ENCODE data around the gene RYR2.

Gene RYR2

DNA sequence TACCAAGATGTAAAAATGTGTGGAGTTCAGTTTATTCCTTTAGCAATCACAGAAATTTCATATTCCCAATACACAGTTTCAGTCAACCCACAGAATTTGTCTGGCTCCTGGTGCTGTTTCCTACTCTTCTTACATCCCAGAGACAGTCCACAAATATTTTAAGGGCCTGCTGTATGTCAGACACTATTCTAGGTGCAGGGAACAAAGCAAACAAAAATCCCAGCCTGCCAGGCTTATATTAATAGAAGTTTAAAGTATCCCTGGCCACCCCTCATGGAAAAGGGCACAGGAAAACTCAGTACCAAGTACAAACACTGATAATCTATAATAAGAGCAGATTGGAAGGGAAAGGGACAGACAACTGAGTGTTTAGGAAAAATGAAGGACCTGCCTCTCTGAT lies 653.9 kb downstream of the RYR2 start:
- H3K9me2 ChIP-seq (ENCODE audit: low read depth, low read length) = no peaks in the 10 kb centered on the region
- no peak overlapping the region for H3K27ac ChIP-seq (ENCODE audit: low read depth, low read length, poor library complexity, severe bottlenecking)
- no peak overlapping the region for H3K9ac ChIP-seq (ENCODE audit: low read length)
- H3K27me3 ChIP-seq (ENCODE audit: insufficient read depth, low read length) = no peaks in the 10 kb centered on the region
- no peaks in the 10 kb centered on the region for H3K9me3 ChIP-seq (ENCODE audit: low read length)
- H3K4me1 ChIP-seq (ENCODE audit: insufficient read depth, low read length, severe bottlenecking) = no peaks in the 10 kb centered on the region
- H3K4me3 ChIP-seq (ENCODE audit: low read depth, low read length, poor library complexity, severe bottlenecking) = no peak overlapping the region
- H3K79me2 ChIP-seq (ENCODE audit: insufficient read depth, low read length) = no peaks in the 10 kb centered on the region
- no peak for TF ChIP-seq EZH2 (IDR thresholded peaks at IDR 0.05; ENCODE audit: borderline replicate concordance, low read length)
- no peak for TF ChIP-seq CTCF (IDR thresholded peaks at IDR 0.05; ENCODE audit: low read length)
- no peaks in the 10 kb centered on the region for H4K20me1 ChIP-seq (ENCODE audit: insufficient read depth, low read length)
- H3F3A ChIP-seq (ENCODE audit: insufficient read depth, low read length) = no peaks in the 10 kb centered on the region
- no peaks in the 10 kb centered on the region for H3K36me3 ChIP-seq (ENCODE audit: insufficient read depth, low read length)
- no peak overlapping the region for H2AFZ ChIP-seq (ENCODE audit: low read length)
- H3K4me2 ChIP-seq (ENCODE audit: low read length) = no peak overlapping the region

DNA sequence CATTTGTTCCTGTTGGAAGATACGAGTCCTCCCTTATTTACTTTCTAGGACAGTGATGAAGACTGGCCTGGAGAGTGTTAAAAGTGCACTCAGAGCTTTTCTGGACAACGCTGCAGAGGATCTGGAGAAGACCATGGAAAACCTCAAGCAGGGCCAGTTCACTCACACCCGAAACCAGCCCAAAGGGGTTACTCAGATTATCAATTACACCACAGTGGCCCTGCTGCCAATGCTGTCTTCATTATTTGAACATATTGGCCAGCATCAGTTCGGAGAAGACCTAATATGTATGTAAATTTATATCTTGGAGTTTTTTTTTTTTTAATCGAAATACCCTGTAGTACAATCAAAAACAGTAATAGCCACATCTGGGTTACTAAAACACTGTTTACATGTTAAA lies 658.2 kb downstream of the RYR2 start:
- Histone ChIP-seq H3K9me2 (ENCODE audit: low read depth, low read length) (no peaks in the 10 kb centered on the region), H4K20me1 (ENCODE audit: insufficient read depth, low read length) (no peaks in the 10 kb centered on the region), H3F3A (ENCODE audit: insufficient read depth, low read length) (no peaks in the 10 kb centered on the region), H3K79me2 (ENCODE audit: insufficient read depth, low read length) (no peaks in the 10 kb centered on the region), H3K27me3 (ENCODE audit: insufficient read depth, low read length) (no peaks in the 10 kb centered on the region), H3K9me3 (ENCODE audit: low read length) (no peaks in the 10 kb centered on the region), H3K27ac (ENCODE audit: low read depth, low read length, poor library complexity, severe bottlenecking) (no peak overlapping the region), H3K36me3 (ENCODE audit: insufficient read depth, low read length) (no peaks in the 10 kb centered on the region), H3K4me2 (ENCODE audit: low read length) (no peak overlapping the region), H2AFZ (ENCODE audit: low read length) (no peak overlapping the region), H3K4me1 (ENCODE audit: insufficient read depth, low read length, severe bottlenecking) (no peaks in the 10 kb centered on the region), H3K9ac (ENCODE audit: low read length) (no peak overlapping the region), H3K4me3 (ENCODE audit: low read depth, low read length, poor library complexity, severe bottlenecking) (no peak overlapping the region)
- TF ChIP-seq EZH2 (IDR thresholded peaks at IDR 0.05; ENCODE audit: borderline replicate concordance, low read length) (no peak), CTCF (IDR thresholded peaks at IDR 0.05; ENCODE audit: low read length) (no peak)

- Histone ChIP-seq H4K20me1 (ENCODE audit: insufficient read depth, low read length) (no peaks in the 10 kb centered on the region), H3K9me3 (ENCODE audit: low read length) (no peaks in the 10 kb centered on the region), H3K4me2 (ENCODE audit: low read length) (no peak overlapping the region), H3K9me2 (ENCODE audit: low read depth, low read length) (no peaks in the 10 kb centered on the region), H2AFZ (ENCODE audit: low read length) (no peak overlapping the region), H3K9ac (ENCODE audit: low read length) (no peak overlapping the region), H3K27ac (ENCODE audit: low read depth, low read length, poor library complexity, severe bottlenecking) (no peak overlapping the region), H3K4me3 (ENCODE audit: low read depth, low read length, poor library complexity, severe bottlenecking) (no peak overlapping the region), H3F3A (ENCODE audit: insufficient read depth, low read length) (no peaks in the 10 kb centered on the region), H3K4me1 (ENCODE audit: insufficient read depth, low read length, severe bottlenecking) (no peaks in the 10 kb centered on the region), H3K36me3 (ENCODE audit: insufficient read depth, low read length) (no peaks in the 10 kb centered on the region), H3K27me3 (ENCODE audit: insufficient read depth, low read length) (no peaks in the 10 kb centered on the region), H3K79me2 (ENCODE audit: insufficient read depth, low read length) (no peaks in the 10 kb centered on the region)
- TF ChIP-seq EZH2 (IDR thresholded peaks at IDR 0.05; ENCODE audit: borderline replicate concordance, low read length) (no peak), CTCF (IDR thresholded peaks at IDR 0.05; ENCODE audit: low read length) (no peak)
Observed at GRCh38 chr1:237701534-237701933, 659.5 kb downstream of the RYR2 start.
